Esophagus muscularis mucosa (tissue), 4 donors: ENCODE data around the gene IRS1.

Experiments
- CTCF ChIP-seq, 3 experiments: fragments of 200-600 bp in 2 of 3; fragments of 450-650 bp in 1 of 3; sonication (generic) in 2 of 3; IDR thresholded peaks; one replicate each; pipeline ENCODE4 v1.5.1; 2017 to 2019; ENCODE audit warnings: antibody characterized with exemption in 3 of 3, mild to moderate bottlenecking in 2 of 3, moderate library complexity in 1 of 3
- EP300 ChIP-seq: sonication (generic); formaldehyde crosslinking; IDR thresholded peaks from one replicate; pipeline ENCODE4 v1.6.1; 2017; ENCODE audit warnings: antibody characterized with exemption
- POLR2AphosphoS5 ChIP-seq, 2 donors: sonication (generic); formaldehyde crosslinking; IDR thresholded peaks; one replicate each; pipeline ENCODE4 v1.6.1; 2017; ENCODE audit warnings: antibody characterized with exemption in 2 of 2

- peak in 1 of 3 experiments; percentile 27 for TF ChIP-seq CTCF (IDR thresholded peaks at IDR 0.05)
- TF ChIP-seq EP300 = no peak
- TF ChIP-seq POLR2AphosphoS5 (IDR thresholded peaks at IDR 0.05) = peak; percentile 36 to 55
Measured at GRCh38 chr2:226699321-226699720, 100.3 kb downstream of the IRS1 start.
